Endometrium (tissue), 2 donors: ENCODE data around the gene MAP1A.

Experiments used
- FAIRE-seq: peaks from 2 replicates; lab custom pipeline; 2012; peaks lifted over from hg19 to GRCh38; lab: Jason Lieb, UNC
- donor health status: control.
- donor health status: control.

The MAP1A gene

DNA sequence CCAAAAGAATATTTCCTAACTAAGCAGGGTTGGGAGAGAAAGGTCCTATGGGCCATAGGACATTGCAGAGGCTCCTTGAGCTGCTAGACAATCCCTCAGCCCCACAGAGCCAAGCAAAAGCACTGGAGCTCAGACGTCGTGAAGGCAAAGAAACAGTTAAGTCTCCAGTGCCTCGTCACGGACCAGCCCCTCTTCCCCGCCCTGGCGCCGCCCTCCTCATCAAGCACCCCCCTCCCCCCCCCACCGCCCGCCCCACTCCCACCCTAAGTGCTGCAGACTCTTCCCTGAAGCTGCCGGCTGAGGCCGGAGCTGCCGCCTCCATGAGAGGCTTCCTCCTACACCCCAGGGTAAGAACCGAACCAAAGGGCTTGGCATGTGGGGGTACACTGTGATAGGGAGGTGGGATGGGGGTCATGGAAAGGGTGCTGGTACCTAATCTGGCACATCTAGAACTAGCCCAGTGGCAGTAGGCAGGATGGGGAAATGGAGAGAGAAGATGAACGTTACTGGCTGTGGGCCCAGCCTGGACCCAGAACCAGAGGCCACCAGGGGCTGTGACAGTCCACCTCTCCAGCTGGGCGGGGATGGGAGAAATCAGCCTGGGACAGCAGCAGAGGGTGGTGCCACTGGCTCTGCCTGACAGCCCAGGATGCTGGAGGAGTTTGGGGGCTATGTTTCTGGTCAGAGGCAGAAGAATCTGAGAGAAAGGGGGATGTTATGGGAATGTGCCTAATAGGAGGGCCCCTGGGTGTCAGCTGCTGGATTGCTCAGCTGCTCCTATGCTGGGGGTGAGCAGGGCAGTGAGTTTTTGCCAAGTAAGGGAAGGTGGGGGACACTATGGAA lies at the start of gene MAP1A:
MAP1A (plus strand) TSS at position 255 of the 843 bp plus-strand sequence. CDS start 3,866 bp downstream, outside the sequence.
- FAIRE-seq, result no peak

DNA sequence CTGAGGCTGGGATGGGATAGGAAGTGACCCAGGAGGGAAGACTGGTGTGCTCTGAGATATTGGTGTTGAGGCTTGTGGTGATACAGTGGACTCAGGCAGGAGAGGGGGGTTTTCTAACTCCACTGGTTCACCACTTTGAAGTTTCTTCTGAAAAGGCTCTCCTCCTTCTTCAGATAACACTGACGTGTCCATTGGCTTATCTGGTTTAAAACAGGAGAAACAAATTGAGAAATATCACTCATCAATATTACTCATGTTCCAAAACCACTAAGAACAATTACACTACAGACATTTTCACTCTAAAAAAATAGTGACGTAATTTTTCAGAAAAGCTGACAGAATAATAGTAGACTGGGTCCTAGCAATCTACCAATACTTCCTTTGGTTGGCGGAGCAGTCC lies 47.5 kb upstream of the MAP1A start:
- FAIRE-seq, result no peak

DNA sequence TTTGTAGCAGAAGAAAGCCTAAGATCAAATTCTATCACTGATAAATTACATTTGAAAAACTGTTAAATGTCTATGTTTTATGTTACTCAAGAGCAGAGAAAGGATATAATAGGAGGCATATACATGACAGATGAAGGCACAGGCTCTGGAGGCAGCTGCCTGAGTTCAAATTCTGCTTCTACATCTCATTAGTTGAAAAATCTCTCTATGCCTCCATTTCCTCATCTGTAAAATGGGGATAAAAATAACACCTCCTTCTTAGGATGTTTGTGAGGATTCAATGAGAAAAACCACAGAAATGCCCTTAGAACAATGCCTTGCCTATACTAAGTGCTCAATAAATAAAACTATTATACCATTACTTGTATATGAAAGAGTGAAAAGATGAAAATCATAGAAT lies 45.4 kb upstream of the MAP1A start:
- FAIRE-seq, result no peak

DNA sequence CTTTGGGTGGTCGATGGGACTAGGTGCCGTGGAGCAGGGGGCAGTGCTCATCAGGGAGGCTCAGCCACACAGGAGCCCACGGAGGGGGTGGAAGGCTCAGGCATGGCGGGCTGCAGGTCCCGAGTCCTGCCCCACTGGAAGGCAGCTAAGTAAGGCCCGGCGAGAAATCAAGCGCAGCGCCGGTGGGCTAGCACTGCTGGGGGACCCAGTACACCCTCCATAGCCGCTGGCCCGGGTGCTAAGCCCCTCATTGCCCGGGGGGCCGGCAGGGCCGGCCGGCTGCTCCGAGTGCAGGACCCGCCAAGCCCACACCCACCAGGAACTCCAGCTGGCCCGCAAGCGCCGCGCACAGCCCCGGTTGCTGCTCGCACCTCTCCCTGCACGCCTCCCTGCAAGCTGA lies 43.5 kb upstream of the MAP1A start:
- no peak for FAIRE-seq

DNA sequence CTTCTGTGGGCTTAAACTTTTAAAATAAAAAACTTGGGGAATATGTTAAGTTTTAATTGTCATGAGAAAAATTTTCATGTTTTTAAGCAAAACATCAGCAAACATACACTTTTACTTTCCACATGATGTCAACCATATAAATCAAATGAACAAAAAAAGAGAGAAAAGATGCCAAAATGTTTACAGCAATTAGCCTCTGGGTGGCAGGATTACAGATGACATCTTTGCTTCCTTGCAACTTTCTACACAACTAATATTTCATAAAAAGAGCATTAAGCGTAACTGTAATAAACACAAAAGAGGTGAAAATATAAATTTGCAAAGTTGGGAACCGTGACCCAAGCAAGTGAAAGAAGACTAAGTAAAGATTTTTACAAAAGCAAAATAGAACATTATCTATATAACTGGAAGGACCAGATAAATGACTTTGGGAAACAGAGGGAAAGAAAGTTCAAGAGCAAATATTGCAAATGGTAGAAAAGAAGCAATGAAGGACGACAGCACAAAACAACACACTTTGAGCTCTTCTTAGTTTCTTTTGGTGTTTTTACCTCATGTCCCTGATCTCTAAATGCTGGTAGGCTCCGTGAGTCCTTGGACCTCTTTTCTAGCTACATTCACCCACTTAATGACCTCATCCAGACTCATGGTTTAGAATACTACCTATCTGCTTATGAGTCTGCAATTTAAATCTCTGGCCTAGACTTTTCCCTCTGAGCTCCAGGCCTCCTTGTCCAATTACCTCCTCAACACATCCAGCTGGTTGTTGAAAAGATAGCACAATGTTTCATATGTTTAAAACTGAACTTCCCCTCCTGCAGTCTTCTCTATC lies 33.9 kb upstream of the MAP1A start:
- FAIRE-seq, result peak; percentile 61

DNA sequence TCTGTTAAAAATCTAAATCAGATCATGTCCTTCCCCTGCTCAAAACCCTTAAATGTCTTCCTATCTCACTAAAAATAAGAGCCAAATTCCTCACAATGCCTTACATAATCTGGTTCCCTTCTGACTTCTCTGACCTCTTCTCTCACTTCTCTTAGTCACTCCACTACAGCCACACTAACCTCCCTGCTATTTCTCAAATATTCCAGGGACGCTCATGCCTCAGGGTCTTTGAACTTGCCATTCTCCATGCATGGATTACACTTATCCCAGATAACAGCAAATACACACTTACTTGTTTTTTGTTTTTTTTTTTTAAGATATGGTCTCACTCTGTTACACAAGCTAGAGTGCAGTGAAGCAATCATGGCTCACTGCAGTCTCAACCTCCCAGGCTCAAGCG lies 33.0 kb upstream of the MAP1A start:
- no peak for FAIRE-seq

DNA sequence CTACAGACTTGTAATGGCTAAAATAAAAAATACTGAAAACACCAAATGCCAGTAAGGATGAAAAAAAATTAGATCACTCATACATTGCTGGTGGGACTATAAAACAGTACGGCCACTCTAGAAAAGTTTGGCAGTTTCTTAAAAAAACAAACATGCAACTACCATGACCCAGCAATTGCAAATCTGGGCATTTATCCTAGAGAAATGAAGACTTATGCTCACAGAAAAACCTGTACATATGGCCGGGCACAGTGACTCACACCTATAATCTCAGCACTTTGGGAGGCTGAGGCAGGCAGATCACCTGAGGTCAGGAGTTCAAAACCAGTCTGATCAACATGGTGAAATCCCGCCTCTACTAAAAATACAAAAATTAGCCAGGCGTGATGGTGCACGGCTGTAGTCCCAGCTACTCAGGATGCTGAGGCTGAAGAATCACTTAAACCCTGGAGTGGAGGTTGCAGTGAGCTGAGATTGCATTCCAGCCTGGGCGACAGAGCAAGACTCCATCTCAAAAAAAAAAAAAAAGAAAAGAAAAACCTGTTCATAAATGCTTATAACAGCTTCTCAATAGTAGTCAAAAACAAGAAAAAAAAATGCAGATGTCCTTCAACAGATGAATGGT lies 30.0 kb upstream of the MAP1A start:
- no peak for FAIRE-seq

DNA sequence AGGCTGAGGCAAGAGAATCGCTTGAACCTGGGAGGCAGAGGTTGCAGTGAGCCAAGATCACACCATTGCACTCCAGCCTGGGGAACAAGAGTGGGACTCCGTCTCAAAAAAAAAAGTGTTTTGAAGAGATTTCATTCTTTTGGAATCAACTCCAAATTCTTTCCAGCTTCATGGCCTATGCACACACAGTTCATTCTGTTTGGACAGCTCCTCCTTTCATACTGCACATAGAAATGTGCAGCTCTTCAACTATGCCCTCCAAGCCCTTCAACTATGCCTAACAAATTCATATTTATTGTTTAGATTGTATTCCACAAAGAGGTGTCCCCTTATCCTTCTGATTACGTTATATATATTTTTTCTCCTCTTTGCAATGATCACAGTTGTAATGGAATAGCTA lies 28.6 kb upstream of the MAP1A start:
- no peak for FAIRE-seq

DNA sequence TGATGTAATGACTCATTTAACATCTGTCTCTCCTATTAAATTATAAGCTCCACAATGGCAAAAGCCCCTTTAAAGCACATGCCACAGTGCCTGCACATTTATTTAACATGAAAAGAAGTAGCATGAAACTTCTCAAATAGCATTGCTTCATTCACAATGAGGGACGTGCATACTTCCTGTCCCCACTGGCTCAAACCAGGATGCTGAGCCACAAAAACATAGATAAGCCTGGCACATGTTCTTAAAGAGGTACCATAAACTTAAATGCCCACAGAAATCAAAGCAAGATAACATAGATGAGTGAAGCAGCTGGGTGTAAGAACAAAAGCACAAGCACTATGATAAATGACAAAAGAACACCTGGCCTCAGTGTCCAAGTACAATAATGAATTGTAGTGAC lies 28.2 kb upstream of the MAP1A start:
- FAIRE-seq, result no peak

DNA sequence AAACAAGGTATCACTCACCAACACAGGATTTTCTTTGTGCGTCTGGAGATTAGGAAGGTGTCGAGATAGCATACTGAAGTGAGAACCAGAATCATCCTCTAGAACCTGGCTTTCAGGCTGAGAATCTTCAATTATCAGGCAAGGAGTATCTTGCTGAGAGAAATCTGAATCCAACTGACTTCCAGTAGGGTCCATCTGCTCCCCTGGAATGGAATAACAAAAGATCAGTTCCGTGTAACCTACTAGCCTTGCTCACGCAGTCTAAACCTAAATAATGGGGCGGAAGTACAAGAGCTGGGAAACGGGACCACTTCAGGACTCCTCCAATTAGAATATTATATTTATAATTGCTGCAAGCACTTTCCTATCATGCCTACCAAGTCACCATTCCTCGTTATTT lies 25.1 kb upstream of the MAP1A start:
- no peak for FAIRE-seq

DNA sequence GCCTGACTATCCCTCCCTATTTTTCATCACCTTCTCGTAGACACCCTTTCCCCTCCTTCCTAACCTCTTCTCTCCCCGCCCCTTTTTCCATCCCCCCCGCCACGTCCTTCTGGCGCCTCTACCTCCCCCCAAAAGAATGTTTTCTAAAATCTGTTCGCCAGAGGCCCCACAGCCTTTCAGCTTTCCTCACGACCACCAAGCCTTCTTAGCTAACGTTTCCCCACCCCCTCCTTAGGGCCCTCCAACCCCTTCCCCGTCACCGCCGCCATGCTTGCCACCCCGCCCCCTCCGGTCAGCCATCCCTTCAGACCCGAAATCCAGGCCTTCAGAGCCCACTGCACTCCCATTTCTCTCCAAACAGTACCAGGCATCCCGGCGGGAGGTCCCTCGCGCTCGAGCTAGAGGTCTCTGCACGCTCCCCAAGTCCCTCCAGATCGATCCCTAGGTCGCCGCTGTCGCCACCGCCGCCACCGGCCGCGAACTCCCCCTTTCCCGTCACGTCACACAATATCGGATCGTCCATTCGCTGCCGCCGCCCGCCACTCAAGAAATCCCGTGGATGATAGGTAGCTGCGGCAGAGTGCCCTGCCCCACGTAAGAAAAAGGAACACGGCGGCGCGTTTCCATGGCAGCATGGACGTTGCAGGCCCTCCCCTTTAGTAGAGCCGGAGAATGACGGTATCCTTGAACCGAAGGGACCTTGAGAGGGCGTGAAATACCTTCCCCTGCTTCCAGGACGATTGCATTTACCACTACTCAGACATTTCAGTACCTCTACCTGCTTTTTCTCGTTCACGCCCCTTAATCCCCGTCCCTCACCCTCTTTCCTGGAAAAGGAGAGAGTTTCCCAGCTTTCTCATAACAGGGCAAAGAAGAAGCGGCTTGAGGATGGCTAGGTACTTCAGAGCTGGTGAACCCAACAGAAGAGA lies 24.5 kb upstream of the MAP1A start, which contains the start of gene TP53BP1:
TP53BP1 (minus strand) TSS at position 484 of the 929 bp plus-strand sequence; CDS start at position 371, 113 bp downstream.
- peak; percentile 78 for FAIRE-seq

DNA sequence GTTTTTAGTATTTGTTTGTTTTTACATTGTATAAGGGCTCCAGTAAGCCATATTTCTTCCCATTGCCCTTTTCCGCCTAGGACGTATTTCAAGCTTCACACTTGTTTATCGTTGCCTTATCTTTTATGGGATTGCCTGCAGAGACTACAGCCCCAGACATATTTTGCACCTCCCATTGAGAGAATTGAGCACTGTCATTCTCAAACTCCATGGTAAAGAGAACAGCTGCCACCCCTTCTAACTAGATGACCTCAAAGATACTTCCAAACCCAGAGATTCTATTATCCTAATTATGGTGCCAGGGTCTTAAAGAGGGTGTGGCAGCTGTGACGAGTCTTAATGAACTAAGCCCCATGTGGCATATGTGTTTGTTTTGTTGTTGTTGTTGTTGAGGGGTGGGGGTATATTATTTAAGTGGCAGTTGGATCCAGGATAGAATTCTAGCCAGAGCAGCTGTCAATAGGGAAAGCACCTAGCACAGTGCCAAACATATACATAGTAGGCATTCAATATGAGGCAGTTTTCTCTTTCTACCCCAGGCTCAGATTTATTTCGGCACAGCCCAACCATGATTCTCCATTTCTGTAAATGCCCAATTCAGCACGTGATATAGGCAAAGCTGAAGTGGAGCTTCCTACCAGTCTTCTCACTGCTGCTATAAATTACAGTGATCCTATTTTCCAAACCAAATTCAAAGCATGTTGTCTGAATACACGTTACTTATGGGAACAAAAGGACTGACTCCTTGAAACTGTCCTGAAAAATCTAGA lies 23.5 kb upstream of the MAP1A start:
- no peak for FAIRE-seq

DNA sequence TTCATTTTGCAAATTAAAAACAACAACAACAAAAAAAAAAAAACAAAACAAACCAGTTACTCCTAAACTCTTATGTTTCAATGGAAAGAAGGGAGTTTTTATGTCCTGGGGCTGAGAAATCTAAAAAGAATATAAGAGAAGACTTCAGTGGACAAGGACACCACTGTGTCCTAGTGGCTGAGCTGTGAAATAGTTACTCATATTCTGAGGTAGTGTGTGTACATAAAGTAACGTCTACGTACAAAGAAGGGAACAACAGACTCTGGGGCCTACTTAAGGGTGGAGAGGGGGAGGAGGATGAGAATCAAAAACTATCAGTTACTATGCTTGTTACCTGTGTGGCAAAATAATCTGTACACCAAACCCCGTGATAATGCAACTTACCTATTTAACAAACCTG lies 18.4 kb upstream of the MAP1A start:
- no peak for FAIRE-seq

DNA sequence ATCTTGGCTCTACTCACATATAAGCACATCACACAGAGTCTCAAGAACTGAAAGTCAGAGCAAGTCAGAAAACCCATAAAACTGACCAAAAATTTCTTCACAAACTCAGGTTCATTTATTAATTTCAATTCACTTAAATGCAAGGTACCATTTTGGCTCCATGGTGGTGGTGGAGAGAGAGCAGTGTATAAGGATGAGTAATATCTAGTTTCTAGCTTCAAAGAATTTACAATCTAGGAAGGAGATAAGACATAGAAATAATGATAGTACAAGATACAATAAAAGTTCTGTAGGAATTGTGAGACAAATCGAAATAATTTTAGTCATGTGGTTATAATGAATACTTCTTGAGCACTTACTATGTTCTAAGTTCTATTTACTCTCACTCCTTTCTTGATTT lies 17.8 kb upstream of the MAP1A start:
- FAIRE-seq, result no peak

DNA sequence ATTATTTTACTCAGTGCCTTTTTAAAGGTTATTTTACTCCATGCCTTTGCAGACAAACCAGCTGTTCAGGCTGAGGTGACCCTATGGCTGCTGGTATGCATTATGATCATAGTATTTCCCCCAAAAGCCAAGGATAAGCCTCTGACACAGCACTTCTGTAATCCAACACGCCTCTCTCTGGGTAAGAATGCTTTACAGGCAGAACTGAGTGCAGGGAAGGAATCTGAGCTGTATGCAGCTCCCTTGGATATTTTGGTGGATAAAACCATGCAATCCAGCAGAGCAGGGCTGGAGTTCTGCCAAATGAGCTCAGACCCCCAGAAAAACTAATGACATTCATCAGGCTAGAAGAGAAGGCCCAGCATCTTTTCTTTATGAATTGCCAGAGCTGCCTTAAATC lies 11.7 kb upstream of the MAP1A start:
- FAIRE-seq, result no peak

DNA sequence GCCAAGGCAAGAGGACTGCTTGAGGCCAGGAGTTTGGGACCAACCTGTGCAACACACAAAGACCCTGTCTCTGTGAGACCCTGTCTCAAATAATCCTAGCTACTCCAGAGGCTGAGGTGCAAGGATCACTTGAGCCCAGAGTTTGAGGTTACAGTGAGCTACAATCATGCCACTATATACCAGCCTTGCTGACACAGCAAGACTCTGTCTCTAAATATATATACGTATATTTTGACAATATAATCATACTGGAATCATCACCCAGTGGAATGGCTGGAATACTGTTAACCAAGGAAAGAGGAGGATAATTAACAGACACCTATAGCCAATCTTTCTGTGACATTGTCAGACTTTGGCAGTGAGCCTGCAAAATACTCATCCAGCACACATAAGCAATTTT lies 9.0 kb upstream of the MAP1A start:
- FAIRE-seq, result no peak

DNA sequence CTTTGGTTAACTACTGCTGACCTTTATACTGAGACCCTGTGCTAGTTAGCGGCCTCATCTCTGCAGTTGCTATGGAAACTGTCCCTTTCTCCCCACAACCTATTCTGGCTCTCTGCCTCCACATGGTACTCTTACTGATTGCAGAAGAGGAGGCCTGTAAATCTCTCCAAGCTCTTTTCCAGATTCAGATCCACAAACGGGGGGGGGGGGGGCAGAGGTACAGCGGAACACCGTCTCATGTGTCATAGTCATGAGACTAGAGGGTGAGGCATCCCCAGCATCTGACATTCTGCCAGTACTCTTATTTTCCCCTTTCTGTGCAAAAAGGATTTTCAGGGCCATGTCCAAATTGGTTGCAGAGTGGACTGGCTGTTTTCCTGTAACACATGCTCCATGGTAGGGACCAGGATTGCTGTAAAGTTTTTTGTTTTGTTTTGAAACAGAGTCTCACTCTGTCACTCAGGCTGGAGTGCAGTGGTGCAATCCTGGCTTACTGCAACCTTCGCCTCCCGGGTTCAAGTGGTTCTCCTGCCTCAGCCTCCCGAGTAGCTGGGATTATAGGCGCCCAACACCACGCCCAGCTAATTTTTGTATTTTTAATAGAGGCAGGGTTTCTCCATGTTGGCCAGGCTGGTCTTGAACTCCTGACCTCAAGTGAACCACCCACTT lies 8.3 kb upstream of the MAP1A start:
- no peak for FAIRE-seq

DNA sequence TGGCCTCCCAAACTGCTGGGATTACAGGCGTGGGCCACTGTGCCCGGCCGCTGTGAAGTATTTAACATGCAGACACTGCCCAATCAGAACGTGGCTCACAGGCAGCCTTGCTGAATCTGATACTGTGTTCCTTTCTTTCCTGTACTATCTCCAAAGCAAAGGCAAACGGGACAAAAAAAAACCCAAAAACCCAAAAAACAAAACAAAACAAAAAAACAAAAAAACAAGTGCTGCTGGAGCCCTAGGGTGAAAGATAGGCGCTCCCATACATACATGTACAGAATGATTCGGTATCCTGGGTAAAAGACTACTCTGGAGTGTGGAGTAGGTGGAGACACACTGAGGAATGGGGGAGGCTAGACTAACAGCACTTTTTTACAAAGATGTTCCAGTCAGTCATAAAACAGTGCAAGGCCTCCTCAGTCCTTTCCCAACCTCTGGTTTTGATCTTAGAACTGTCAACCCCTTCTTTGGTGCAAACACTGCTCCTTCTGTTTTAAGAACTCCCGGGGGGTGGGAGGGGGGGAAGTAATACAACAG lies 7.7 kb upstream of the MAP1A start:
- FAIRE-seq, result no peak

DNA sequence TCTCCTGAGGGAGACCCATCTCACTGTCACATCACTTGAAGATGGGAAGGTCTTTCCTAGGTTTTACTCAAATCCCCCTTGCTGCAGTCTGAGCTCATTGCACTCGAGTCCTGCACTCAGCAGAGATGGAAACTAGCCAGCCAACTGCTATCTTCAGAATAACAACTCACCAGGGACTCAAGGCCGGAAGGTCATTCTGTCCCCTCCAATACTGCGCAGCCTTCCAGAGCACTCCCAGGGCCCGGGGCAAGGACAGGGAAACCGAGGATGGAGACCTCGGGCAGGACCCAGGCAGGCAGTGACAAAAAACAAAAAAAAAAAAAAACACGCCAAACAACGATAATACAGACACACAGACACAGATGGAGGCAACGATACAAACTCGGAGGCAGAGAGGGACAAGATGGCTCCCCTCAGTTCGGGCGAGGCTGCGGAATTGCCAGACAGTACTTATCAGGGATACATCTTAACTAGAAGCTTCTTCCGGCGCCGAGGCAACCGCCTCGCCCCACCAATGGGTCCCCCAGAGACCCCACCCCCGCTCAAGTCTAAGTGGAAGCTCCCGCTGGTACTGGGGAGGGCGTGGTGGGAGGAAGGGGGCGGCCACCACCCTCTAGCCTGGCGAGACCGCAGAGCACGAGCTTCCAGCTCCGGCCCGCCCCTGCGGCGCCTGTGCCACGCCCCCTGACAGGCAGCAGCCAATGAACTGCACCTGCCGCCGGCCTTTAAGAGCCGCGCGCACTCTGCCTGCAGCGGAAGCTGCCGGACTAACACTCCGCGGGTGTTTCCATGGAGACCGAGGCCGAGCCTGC lies 7.0 kb upstream of the MAP1A start:
- FAIRE-seq, result peak; percentile 85
